ENCODE data around the gene AMY2A. TPM values are rescaled to one million over a fixed set of nuclear protein-coding genes. Genes with fewer than 3 reads are reported as not detected.
"Not testable (repeated sequence)": the region's sequence is repeated elsewhere in the genome, so short reads cannot be mapped to it uniquely, and the experiment has no call there.

Gene AMY2A
- total RNA-seq, 4 donors from 2014 or later, result not detected

DNA sequence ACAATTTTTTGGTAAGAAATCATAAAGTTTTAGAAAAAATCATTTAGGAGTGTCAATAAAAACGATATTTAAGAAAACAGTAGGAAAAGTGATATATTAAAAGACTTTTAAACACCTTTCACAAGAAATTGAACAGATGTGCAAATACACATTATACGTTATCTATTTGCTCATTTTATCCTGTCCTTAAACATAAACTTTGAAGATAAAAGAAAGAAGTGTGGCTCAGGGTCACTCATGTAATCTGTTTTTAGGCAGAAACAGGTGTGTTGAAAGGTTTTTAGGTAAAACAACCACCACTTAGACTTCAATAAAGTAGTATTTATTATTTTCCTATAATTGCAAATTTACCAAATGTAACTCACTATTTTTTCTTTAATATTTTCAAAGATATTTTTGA, 32.7 kb upstream of the AMY2A start:
- no peaks in the 10 kb centered on the region for H3K36me3 ChIP-seq
- intact Hi-C loops (cut with DNase I), result no loop called here
- no peaks in the 10 kb centered on the region for H3K9me3 ChIP-seq
- no peak for DNase-seq
- no peaks in the 10 kb centered on the region for H3K27me3 ChIP-seq
- no peak overlapping the region for H3K27ac ChIP-seq
- H3K4me1 ChIP-seq, result peaks cover 0 to 6% of the 10 kb centered on the region in 2 donors
- H3K4me3 ChIP-seq (replicated peaks in 1 of 3), result no peak overlapping the region
- TF ChIP-seq POLR2A (IDR thresholded peaks at IDR 0.05), result no peak
- TF ChIP-seq, protein P1, sequence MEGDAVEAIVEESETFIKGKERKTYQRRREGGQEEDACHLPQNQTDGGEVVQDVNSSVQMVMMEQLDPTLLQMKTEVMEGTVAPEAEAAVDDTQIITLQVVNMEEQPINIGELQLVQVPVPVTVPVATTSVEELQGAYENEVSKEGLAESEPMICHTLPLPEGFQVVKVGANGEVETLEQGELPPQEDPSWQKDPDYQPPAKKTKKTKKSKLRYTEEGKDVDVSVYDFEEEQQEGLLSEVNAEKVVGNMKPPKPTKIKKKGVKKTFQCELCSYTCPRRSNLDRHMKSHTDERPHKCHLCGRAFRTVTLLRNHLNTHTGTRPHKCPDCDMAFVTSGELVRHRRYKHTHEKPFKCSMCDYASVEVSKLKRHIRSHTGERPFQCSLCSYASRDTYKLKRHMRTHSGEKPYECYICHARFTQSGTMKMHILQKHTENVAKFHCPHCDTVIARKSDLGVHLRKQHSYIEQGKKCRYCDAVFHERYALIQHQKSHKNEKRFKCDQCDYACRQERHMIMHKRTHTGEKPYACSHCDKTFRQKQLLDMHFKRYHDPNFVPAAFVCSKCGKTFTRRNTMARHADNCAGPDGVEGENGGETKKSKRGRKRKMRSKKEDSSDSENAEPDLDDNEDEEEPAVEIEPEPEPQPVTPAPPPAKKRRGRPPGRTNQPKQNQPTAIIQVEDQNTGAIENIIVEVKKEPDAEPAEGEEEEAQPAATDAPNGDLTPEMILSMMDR (IDR thresholded peaks at IDR 0.05), result no peak
- WGBS, 2 donors, result 86 to 89% methylated on average over 2 of the region's 2 CpGs

DNA sequence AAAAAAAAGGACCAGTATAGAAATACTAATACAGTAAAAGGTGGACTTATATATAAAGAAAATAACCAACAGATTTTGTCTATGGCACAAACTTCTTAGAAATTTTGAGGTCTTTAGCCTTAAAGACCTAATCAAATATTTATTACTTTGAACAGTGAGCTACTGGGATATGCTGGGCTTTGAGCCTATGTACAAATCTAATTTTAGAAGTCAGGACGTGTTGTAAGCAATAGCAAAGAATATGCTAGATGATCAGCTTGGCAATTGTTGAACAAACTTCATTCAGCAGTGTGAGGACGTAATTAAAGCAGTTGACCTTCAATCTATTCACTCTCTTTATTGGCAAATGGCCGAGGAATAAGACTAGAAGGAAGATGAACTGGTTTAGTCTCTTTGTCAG, 14.5 kb upstream of the AMY2A start:
- H3K4me1 ChIP-seq; H3K9me3 ChIP-seq; H3K4me3 ChIP-seq (replicated peaks in 1 of 3); intact Hi-C loops (cut with DNase I); H3K27me3 ChIP-seq; H3K27ac ChIP-seq; DNase-seq; H3K36me3 ChIP-seq: not testable (repeated sequence)
- no CpG with 5 or more reads among the region's 3 CpGs for whole genome bisulfite sequencing, 2 donors

DNA sequence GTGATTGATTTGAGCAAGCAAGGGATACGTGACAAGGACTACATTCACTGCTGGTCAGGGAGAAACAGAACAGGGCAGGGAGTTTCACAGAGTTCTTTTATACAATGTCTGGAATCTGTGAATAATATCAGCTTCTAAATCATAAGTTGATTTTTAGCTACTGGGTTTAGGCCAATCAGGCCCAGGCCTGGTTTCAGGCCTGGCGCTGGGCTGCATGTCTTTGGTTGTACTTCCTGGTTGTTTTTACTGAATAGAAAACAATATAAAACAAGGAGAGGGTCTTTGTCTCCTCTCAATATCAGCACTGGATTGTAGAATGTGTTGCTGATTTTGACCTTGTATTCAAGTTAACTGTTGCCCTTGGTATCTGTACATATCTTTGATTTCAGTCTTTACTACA, 865 bp upstream of the AMY2A start:
- H3K9me3 ChIP-seq, result no peaks in the 10 kb centered on the region

DNA sequence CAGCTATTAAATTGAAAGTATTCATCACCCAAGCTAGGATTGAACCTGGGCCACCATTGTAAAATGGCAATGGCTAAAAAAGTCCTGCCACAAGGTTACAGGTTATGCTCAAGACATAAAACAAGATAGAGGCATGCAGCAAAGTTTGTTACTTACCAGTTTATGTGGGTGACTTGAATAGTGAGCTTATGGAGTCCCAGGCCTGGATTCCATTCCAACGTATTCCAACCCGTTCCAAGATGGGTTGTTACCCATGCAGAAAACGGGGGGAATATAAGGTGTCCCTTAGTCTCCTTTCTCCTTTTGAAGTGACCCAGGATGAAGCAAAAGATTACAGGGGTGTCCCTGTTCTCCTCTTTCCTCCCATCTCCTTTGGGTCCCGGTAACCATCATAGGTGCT, 10.2 kb downstream of the AMY2A start:
- DNase-seq; H3K4me3 ChIP-seq (replicated peaks in 1 of 3); H3K36me3 ChIP-seq; H3K4me1 ChIP-seq; H3K27me3 ChIP-seq; H3K27ac ChIP-seq; H3K9me3 ChIP-seq; intact Hi-C loops (cut with DNase I): not testable (repeated sequence)
- WGBS, 2 donors, result 80 to 91% methylated on average over 3 to 4 of the region's 4 CpGs

More for the DNA sequence above, 865 bp upstream of the AMY2A start:
- WGBS, 2 donors, result 89 to 98% methylated on average over 2 of the region's 2 CpGs
- Histone ChIP-seq H3K36me3 (no peaks in the 10 kb centered on the region), H3K27me3 (no peaks in the 10 kb centered on the region), H3K27ac (no peak overlapping the region), H3K4me3 (replicated peaks in 1 of 3) (no peak overlapping the region), H3K4me1 (no peaks in the 10 kb centered on the region)
- TF ChIP-seq POLR2A (IDR thresholded peaks at IDR 0.05), result no peak
- TF ChIP-seq, protein P1 (IDR thresholded peaks at IDR 0.05), result no peak
- intact Hi-C loops (cut with DNase I), result no loop called here
- DNase-seq, result no peak

DNA sequence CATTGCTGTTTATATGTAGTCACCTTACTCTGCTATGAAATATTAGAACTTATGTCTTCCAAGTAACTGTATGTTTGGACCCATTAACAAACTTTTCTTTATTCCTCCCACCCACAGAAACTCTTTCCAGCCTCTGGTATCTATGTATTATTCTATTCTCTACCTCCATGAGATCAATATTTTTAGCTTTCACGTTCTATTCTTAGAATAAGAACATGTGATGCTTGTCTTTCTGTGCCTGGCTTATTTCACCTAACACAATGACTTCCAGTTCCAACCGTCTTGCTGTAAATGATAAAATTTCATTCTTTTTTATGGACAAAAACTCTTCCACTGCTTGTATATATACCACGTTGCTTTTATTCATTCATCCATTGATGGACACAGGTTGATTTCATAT, 24.0 kb downstream of the AMY2A start:
- no CpG with 5 or more reads among the region's 3 CpGs for whole genome bisulfite sequencing, 2 donors
- not testable (repeated sequence) for H3K9me3 ChIP-seq, H3K27ac ChIP-seq

DNA sequence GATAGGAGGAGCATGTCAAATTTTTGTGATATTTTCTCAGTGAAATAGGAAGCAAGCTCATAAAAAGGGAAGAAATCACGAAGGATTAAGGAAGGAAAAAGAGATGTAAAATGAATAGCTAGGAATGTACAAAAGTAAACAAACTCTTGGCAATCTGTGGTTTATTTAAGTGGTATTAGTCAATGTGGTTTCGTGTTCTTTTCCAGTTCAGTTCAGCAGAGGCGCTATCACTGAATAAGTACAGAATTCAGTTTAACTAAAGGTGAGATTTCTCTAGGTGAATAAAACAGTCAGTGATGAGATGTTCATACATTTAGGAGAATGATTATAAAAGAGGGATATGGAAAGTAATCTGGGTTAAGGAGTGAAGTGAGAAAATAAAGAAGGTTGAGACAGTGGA, 26.7 kb downstream of the AMY2A start:
- DNase-seq; H3K27ac ChIP-seq; H3K4me1 ChIP-seq; H3K36me3 ChIP-seq; H3K4me3 ChIP-seq (replicated peaks in 1 of 3); H3K27me3 ChIP-seq; H3K9me3 ChIP-seq; intact Hi-C loops (cut with DNase I): not testable (repeated sequence)
- WGBS, 2 donors, result no CpG with 5 or more reads among the region's 3 CpGs

More for the DNA sequence above, 24.0 kb downstream of the AMY2A start:
- intact Hi-C loops (cut with DNase I); H3K4me3 ChIP-seq (replicated peaks in 1 of 3); H3K36me3 ChIP-seq; DNase-seq; H3K27me3 ChIP-seq; H3K4me1 ChIP-seq: not testable (repeated sequence)

DNA sequence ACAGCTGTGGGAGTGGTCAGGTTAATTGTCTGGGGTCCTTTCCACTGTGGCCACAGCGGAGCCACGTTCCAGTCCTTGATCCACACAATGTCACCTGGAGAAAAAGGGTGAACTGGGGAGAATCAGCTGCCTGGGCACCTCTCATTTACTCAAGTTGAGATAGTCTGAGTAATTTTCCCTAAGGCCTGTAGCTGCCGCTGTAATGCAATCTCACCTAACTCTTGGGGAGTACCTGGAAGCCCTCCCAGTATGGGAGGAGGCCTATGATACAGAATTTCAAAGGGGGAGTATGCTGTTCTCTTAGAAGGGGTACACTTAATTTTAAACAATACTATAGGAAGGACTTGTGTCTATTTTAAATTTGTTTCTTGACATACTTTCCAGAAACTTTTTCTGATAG, 33.1 kb downstream of the AMY2A start:
- not testable (repeated sequence) for H3K9me3 ChIP-seq

DNA sequence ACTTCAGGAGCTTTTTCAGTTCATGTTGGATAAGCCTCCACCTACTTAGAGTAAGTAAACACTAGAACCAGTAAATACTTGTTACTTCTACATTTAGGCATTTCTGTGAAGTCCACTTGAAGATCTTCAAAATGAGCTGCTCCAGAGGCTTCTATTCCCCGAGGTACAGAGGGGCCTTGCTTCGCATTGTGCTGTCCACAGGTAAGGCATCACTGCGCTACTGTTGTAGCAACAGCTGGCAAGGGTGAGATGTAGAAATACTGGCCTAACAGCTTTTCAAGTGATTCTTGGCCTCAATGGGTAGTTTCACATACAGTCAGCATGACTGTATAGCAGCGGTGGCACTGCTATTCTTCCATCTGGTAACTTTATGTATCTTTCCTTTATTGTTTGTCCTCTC, 33.7 kb downstream of the AMY2A start:
- H3K4me3 ChIP-seq (replicated peaks in 1 of 3); H3K4me1 ChIP-seq; H3K27me3 ChIP-seq; H3K36me3 ChIP-seq; H3K9me3 ChIP-seq; H3K27ac ChIP-seq; intact Hi-C loops (cut with DNase I); DNase-seq: not testable (repeated sequence)
- no CpG with 5 or more reads among the region's 4 CpGs for WGBS, 2 donors

More for the DNA sequence above, 33.1 kb downstream of the AMY2A start:
- H3K27me3 ChIP-seq; H3K27ac ChIP-seq; intact Hi-C loops (cut with DNase I); DNase-seq; H3K4me1 ChIP-seq; H3K36me3 ChIP-seq; H3K4me3 ChIP-seq (replicated peaks in 1 of 3): not testable (repeated sequence)
- no CpG with 5 or more reads among the region's 3 CpGs for WGBS, 2 donors

DNA sequence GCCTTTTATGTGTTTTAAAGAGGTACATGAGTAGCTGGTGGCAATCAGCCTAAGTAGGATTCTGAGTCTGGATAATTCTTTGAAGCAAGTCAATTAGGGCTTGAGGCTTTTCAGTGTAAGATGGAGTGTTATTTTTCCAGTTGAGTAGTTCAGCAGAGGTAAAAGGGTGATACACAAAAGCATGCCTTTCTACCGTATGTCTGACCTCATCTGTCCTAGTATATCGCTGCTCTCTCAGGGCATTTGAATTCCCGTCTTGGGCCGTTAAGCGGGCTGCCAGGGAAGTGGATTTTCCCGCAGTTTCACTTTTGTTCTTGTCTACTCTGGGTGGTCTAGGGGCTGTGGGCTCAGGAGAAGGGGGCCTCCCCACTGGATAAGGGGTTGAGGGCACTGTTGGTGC, 36.9 kb downstream of the AMY2A start:
- H3K27ac ChIP-seq; H3K27me3 ChIP-seq; H3K36me3 ChIP-seq; intact Hi-C loops (cut with DNase I); DNase-seq; H3K4me3 ChIP-seq (replicated peaks in 1 of 3); H3K4me1 ChIP-seq; H3K9me3 ChIP-seq: not testable (repeated sequence)
- WGBS, 2 donors, result no CpG with 5 or more reads among the region's 6 CpGs

DNA sequence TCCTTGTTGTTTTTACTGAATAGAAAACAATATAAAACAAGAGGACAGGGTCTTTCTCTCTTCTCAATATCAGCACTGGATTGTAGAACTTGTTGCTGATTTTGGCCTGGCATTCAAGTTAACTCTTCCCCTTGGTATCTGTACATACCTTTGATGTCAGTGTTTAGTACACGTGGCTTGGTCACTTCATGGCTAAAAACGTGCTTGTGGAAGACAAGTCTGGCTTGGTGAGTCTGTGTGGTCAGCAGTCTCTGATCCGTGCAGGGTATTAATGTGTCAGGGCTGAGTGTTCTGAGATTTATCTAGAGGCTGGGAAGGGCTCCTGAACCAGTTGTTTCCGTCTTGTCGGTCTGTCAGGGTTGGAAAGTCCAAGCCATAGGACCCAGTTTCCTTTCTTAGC, 38.2 kb downstream of the AMY2A start, which contains the start of gene AMY1A:
Gene AMY1A (plus strand): TSS at position 301 of the 400 bp plus-strand sequence. CDS start 571 bp downstream, outside the sequence.
- H3K27me3 ChIP-seq; H3K4me1 ChIP-seq; DNase-seq; H3K27ac ChIP-seq; H3K9me3 ChIP-seq; intact Hi-C loops (cut with DNase I); H3K36me3 ChIP-seq; H3K4me3 ChIP-seq (replicated peaks in 1 of 3): not testable (repeated sequence)
- WGBS, 2 donors, result no CpG with 5 or more reads among the region's 5 CpGs
